ENCODE results near the gene RBM15. TPM values are rescaled to one million over a fixed set of nuclear protein-coding genes. Genes with fewer than 3 reads are reported as not detected.
A peak's percentile ranks its signal among the peaks of the same experiment; 100 is the strongest.

The RBM15 gene
- total RNA-seq, 1 experiment from 2014 or later, result 66.1 TPM

- Histone ChIP-seq H3K27ac (no peak overlapping the region), H3K4me1 (no peaks in the 10 kb centered on the region; the same call in 1 of the 2 replicates), H3K9me3 (replicated peaks) (no peaks in the 10 kb centered on the region), H3K36me3 (peaks cover 11% of the 10 kb centered on the region), H3K4me3 (no peak overlapping the region), H3K27me3 (no peaks in the 10 kb centered on the region)
- no peak for DNase-seq
Measured at GRCh38 chr1:110336300-110337039, 2.7 kb upstream of the RBM15 start.

- peak overlapping the region; percentile 97 for H3K4me3 ChIP-seq
- peak; percentile 47 to 58 for DNase-seq
- H3K9me3 ChIP-seq (replicated peaks), result no peaks in the 10 kb centered on the region
- no peaks in the 10 kb centered on the region for H3K27me3 ChIP-seq
- peak overlapping the region; percentile 96 for H3K27ac ChIP-seq
- peaks cover 3% of the 10 kb centered on the region; the same call in 1 of the 2 replicates for H3K4me1 ChIP-seq
- H3K36me3 ChIP-seq, result peaks cover 22% of the 10 kb centered on the region
Measured at GRCh38 chr1:110337704-110338308, 1.4 kb upstream of the RBM15 start.

GRCh38 chr1:110338309-110338885 is 780 bp upstream of the RBM15 start:
- DNase-seq, result no peak
- H3K27ac ChIP-seq, result peak overlapping the region; percentile 96

GRCh38 chr1:110339407-110340206 is 430 bp downstream of the RBM15 start:
- peak; percentile 42 to 54 for DNase-seq
- H3K4me3 ChIP-seq, result peak overlapping the region; percentile 97
- H3K4me1 ChIP-seq, result peaks cover 12% of the 10 kb centered on the region; the same call in 1 of the 2 replicates
- peak overlapping the region; percentile 96 for H3K27ac ChIP-seq
- no peaks in the 10 kb centered on the region for H3K27me3 ChIP-seq
- H3K36me3 ChIP-seq, result peaks cover 38% of the 10 kb centered on the region
- no peaks in the 10 kb centered on the region for H3K9me3 ChIP-seq (replicated peaks)

More at GRCh38 chr1:110338309-110338885, 780 bp upstream of the RBM15 start:
- Histone ChIP-seq H3K27me3 (no peaks in the 10 kb centered on the region), H3K4me1 (peaks cover 3% of the 10 kb centered on the region; the same call in 1 of the 2 replicates), H3K9me3 (replicated peaks) (no peaks in the 10 kb centered on the region), H3K36me3 (peaks cover 28% of the 10 kb centered on the region), H3K4me3 (peak overlapping the region; percentile 97)

- no peaks in the 10 kb centered on the region for H3K9me3 ChIP-seq (replicated peaks)
- H3K4me1 ChIP-seq, result peaks cover 13% of the 10 kb centered on the region; the same call in 1 of the 2 replicates
- H3K27me3 ChIP-seq, result no peaks in the 10 kb centered on the region
- peaks cover 43% of the 10 kb centered on the region for H3K36me3 ChIP-seq
- no peak for DNase-seq
- H3K4me3 ChIP-seq, result peak overlapping the region; percentile 97
- H3K27ac ChIP-seq, result peak overlapping the region; percentile 96
Measured at GRCh38 chr1:110340207-110340468, 961 bp downstream of the RBM15 start.

- Histone ChIP-seq H3K36me3 (peaks cover 55% of the 10 kb centered on the region), H3K4me3 (no peak overlapping the region), H3K27ac (no peak overlapping the region), H3K4me1 (peaks cover 13% of the 10 kb centered on the region; the same call in 1 of the 2 replicates), H3K27me3 (no peaks in the 10 kb centered on the region), H3K9me3 (replicated peaks) (no peaks in the 10 kb centered on the region)
- no peak for DNase-seq
Measured at GRCh38 chr1:110341146-110341871, 2.1 kb downstream of the RBM15 start.

GRCh38 chr1:110341872-110342331 is 2.7 kb downstream of the RBM15 start:
- Histone ChIP-seq H3K36me3 (peaks cover 61% of the 10 kb centered on the region), H3K9me3 (replicated peaks) (no peaks in the 10 kb centered on the region), H3K4me1 (peaks cover 13% of the 10 kb centered on the region), H3K27ac (no peak overlapping the region), H3K4me3 (peak overlapping the region; percentile 10; the same call in 1 of the 2 replicates), H3K27me3 (no peaks in the 10 kb centered on the region)
- DNase-seq, result no peak

GRCh38 chr1:110343249-110343648 is 4.1 kb downstream of the RBM15 start:
- no peak overlapping the region for H3K4me3 ChIP-seq
- no peaks in the 10 kb centered on the region for H3K27me3 ChIP-seq
- no peak for DNase-seq
- H3K9me3 ChIP-seq (replicated peaks), result no peaks in the 10 kb centered on the region
- H3K27ac ChIP-seq, result no peak overlapping the region
- peaks cover 18% of the 10 kb centered on the region for H3K4me1 ChIP-seq
- peaks cover 74% of the 10 kb centered on the region for H3K36me3 ChIP-seq

- Histone ChIP-seq H3K36me3 (peaks cover 82% of the 10 kb centered on the region), H3K27me3 (no peaks in the 10 kb centered on the region), H3K4me1 (peaks cover 18% of the 10 kb centered on the region), H3K27ac (no peak overlapping the region), H3K4me3 (no peak overlapping the region), H3K9me3 (replicated peaks) (no peaks in the 10 kb centered on the region)
- DNase-seq, result no peak
Measured at GRCh38 chr1:110344152-110344551, 5.0 kb downstream of the RBM15 start.

- H3K4me3 ChIP-seq, result no peak overlapping the region
- no peaks in the 10 kb centered on the region for H3K27me3 ChIP-seq
- H3K9me3 ChIP-seq (replicated peaks), result no peaks in the 10 kb centered on the region
- H3K36me3 ChIP-seq, result peaks cover 88% of the 10 kb centered on the region
- DNase-seq, result no peak
- H3K27ac ChIP-seq, result no peak overlapping the region
- H3K4me1 ChIP-seq, result peaks cover 18% of the 10 kb centered on the region
Measured at GRCh38 chr1:110345480-110345879, 6.3 kb downstream of the RBM15 start.

DNA sequence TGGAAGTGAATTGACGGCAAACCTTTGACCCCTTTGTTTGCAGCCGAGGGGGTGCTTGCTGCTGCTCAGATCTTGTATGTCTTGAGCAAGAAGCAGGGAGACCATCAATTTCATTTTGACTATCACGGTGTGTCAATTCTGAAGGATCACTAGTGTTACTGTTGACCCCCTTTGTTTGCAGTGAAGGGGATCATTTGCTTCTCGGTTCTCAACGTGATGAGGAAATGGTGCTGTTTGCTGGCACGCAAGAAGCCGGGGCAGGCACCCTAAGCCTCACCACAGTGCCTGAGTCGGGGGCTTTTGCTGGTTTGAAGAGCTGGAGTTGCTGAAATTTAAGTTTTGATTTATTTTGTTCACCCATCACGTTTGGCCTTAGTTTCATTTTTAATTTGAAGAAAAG is 7.5 kb downstream of the RBM15 start:
- no peaks in the 10 kb centered on the region for H3K9me3 ChIP-seq (replicated peaks)
- no peak overlapping the region for H3K27ac ChIP-seq
- H3K36me3 ChIP-seq, result peaks cover 81% of the 10 kb centered on the region
- H3K4me1 ChIP-seq, result peaks cover 16% of the 10 kb centered on the region
- DNase-seq, result no peak
- no peaks in the 10 kb centered on the region for H3K27me3 ChIP-seq
- H3K4me3 ChIP-seq, result no peak overlapping the region

DNA sequence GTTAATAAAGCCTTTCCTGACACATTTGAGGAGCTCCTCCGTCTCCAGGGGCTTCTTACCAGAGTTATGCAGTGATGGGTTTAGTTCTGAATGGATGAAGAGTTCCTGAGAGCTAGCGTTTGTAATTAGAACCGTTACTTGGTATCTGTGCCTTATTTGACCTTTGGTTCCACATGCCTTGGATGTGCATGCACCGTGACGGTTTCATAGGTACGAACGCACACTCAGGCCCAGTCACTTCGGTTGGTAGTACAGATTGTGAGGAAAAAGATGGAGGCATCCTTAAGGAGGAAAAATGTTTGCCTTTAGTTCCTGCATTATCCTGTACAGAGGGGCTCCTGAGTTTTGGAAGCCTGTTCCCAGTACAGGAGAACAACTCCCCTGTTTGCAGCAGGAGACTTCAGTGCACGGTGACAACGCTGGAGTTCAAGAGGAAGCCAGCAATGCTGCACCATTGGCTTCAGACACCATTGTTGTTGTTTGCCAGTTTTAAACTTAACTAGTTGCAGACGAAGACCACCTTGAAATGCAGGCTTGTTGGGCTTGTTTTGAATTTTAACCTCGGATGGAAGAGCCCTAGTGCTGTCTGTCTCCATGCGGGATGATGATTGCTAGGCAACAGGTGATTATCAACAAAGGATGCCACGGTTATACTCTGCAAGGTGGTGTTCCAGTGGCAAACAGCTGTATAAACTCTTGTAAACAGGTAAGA is 8.2 kb downstream of the RBM15 start:
- Histone ChIP-seq H3K4me3 (no peak overlapping the region), H3K4me1 (peaks cover 14% of the 10 kb centered on the region), H3K9me3 (replicated peaks) (no peaks in the 10 kb centered on the region), H3K36me3 (peaks cover 83% of the 10 kb centered on the region), H3K27ac (no peak overlapping the region), H3K27me3 (no peaks in the 10 kb centered on the region)
- DNase-seq, result no peak

GRCh38 chr1:110348050-110348449 is 8.9 kb downstream of the RBM15 start:
- no peak overlapping the region for H3K4me3 ChIP-seq
- H3K36me3 ChIP-seq, result peaks cover 76% of the 10 kb centered on the region
- no peak for DNase-seq
- no peaks in the 10 kb centered on the region for H3K9me3 ChIP-seq (replicated peaks)
- no peaks in the 10 kb centered on the region for H3K27me3 ChIP-seq
- H3K4me1 ChIP-seq, result peaks cover 14% of the 10 kb centered on the region
- no peak overlapping the region for H3K27ac ChIP-seq

GRCh38 chr1:110348771-110349170 is 9.6 kb downstream of the RBM15 start:
- H3K9me3 ChIP-seq (replicated peaks), result no peaks in the 10 kb centered on the region
- H3K27me3 ChIP-seq, result no peaks in the 10 kb centered on the region
- no peak overlapping the region for H3K4me3 ChIP-seq
- peaks cover 72% of the 10 kb centered on the region for H3K36me3 ChIP-seq
- H3K4me1 ChIP-seq, result peaks cover 11% of the 10 kb centered on the region
- H3K27ac ChIP-seq, result no peak overlapping the region
- no peak for DNase-seq
